GM12874 (cell line): Measurements from ENCODE around the gene AP3S1.

ENCODE experiments used
- TF ChIP-seq, protein P1 (sequence below): IDR thresholded peaks from 2 replicates; pipeline ENCODE4 v1.5.1; 2011; ENCODE audit warnings: low read depth, mild to moderate bottlenecking, control low read depth, low read length, moderate library complexity; ENCODE audit not compliant: insufficient read depth

Gene AP3S1

DNA sequence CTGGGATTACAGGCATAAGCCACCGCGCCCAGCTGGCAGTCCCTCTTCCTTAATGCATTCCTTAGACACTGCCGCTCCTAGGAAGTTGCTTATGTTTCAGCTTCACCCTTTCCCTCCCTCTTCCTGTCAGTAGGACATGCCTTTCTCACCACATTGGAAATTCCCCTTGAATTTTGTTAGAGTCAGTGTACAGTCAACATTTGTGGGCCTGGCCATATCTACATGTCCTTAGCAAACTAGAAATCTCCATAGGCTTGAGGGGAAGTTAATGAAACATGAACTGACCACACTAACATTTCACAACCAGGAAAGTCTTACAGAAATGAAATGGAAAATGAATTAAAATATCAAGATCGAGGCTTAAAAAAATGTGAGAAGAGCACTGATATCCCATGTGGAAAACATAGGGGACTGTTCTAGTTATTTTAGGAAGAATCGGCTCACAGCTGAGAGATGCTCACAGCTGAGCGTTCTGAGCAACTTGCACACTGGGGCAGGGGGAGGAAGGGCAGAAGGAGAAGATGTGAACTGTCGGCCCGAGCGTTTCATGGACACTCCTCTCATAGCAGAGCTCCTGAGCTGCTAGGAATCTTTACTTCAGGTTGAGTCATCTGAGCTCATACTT, 99.4 kb downstream of the AP3S1 start:
- TF ChIP-seq, protein P1, sequence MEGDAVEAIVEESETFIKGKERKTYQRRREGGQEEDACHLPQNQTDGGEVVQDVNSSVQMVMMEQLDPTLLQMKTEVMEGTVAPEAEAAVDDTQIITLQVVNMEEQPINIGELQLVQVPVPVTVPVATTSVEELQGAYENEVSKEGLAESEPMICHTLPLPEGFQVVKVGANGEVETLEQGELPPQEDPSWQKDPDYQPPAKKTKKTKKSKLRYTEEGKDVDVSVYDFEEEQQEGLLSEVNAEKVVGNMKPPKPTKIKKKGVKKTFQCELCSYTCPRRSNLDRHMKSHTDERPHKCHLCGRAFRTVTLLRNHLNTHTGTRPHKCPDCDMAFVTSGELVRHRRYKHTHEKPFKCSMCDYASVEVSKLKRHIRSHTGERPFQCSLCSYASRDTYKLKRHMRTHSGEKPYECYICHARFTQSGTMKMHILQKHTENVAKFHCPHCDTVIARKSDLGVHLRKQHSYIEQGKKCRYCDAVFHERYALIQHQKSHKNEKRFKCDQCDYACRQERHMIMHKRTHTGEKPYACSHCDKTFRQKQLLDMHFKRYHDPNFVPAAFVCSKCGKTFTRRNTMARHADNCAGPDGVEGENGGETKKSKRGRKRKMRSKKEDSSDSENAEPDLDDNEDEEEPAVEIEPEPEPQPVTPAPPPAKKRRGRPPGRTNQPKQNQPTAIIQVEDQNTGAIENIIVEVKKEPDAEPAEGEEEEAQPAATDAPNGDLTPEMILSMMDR, result no peak

DNA sequence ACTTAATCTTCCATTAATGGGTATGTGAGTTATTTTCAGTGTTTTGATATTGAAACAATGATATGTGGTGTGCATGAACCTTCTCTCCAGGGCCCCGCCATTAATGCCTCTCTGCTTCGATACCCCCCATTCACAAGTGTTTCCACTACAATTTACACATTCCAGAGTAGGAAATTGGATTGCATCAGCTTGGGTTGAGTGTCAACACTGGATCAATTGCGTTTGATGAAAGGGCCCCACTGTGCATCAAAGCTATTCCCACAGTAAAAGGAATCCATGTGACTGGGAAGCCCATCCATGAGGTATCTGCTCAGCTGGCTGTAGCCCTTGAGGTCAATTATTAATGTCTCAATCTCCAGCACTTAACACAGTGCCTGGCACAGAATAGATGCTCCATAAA, 102.8 kb downstream of the AP3S1 start:
- TF ChIP-seq, protein P1, result no peak

DNA sequence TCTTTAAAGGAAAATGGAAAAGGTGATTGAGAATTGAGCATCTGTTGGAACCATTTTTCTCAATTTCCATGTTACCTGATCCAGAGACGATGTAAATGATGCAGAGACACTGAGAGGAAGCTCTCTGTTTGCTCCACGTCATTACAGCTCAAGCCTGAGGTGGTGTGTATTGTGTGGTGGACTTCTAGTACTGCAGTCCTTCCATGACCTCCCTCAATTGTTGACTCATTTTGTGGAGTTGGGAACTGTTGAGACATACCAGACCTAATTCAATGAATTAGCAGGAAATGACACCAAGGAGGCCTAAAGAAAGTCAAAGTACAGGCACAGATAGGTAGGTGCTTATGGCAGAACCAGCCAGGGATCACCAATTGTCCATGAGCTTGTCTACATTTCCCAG, 104.9 kb downstream of the AP3S1 start:
- TF ChIP-seq, protein P1, result no peak

DNA sequence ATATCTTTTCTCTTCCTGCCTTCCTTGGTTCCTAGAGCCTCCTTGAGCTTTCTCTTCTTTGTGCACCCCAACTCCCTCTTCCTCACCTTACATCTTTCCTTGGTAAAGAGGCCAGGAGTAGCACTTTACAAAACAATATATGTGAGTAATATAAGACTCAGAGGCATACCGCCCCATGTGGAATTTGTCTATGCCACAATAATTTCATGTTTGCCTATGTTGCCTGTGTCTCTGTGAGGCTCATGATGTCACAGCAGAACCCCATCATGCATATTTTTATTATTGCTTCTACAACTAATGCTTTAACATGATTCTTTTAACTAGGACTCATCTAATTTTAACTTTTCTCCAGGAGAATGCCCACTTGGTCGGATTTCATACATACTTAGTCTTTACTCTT, 105.5 kb downstream of the AP3S1 start:
- TF ChIP-seq, protein P1, result no peak

DNA sequence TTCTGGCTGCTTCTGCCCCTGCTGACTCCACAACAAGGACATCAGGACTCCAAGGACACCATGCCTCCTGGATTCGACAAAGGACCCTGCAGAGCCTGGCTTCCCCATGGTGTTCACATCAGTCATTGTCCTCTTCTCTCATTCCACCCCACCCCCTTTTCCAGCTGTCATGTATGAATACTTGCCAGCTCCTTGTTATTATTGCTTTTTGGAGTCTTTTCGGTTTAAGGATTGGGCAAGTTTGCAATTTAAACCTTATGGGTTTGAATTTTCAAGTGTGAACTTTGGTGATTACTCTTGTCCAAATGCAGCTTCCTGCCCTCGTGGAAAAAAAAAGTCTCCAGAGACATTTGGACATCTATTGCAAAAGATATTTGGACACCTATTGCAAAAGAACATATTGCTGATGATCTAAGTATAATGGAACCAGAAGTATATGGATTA, 106.4 kb downstream of the AP3S1 start:
- TF ChIP-seq, protein P1, result no peak

DNA sequence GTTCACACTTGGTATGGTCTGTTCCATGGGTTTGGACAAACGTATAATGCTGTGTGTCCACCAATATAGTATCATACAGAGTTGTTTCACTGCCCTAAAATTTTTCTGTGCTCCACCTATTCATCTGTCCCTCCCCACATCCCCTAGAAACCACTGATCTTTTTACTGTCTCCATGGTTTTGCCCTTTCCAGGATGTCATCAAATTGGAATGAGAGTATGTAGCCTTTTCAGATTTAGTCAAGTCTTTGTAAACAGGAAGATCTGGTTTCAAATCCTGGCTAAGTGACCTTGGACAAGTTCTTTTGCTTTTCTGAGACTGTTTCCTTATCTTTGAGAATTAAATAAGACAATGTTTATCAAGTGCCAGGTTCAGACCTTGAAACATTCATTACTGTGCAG, 107.4 kb downstream of the AP3S1 start:
- TF ChIP-seq, protein P1, result no peak

DNA sequence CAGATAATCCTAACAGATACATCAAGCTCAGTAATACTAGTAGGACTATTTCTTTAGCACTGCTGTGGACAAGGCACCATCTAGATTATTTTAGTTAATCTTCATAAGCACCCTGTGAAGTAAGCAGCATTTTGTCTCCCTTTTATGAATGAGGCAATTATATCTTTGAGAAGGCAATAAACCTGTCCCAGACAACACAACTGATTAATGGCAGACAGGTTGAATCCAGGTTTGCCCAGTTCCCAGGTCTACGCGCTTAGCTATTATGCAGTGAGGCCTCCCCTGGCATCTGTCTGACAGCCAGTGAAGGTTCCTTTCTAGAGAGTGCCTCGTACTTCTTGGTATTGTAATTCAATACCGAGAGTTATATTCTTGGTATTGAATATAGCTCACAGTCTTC, 110.9 kb downstream of the AP3S1 start:
- TF ChIP-seq, protein P1, result no peak
